ENCODE measurements around the gene TEPSIN.

Gene TEPSIN

GRCh38 chr17:81250286-81251093 is 11.6 kb upstream of the TEPSIN start:
- DNase-seq (ENCODE audit: low spot score) = no peak

GRCh38 chr17:81249223-81250040 is 10.6 kb upstream of the TEPSIN start:
- DNase-seq (ENCODE audit: low spot score) = no peak

- no peak for DNase-seq (ENCODE audit: low spot score)
Measured at GRCh38 chr17:81248649-81249048, 9.8 kb upstream of the TEPSIN start.

- no peak for DNase-seq (ENCODE audit: low spot score)
Measured at GRCh38 chr17:81247339-81247990, 8.6 kb upstream of the TEPSIN start.

- DNase-seq (ENCODE audit: low spot score) = no peak
Measured at GRCh38 chr17:81246679-81247338, 8.0 kb upstream of the TEPSIN start.

GRCh38 chr17:81246343-81246670 is 7.5 kb upstream of the TEPSIN start:
- DNase-seq (ENCODE audit: low spot score) = no peak

- no peak for DNase-seq (ENCODE audit: low spot score)
Measured at GRCh38 chr17:81245665-81246342, 6.9 kb upstream of the TEPSIN start.

- DNase-seq (ENCODE audit: low spot score) = no peak
Measured at GRCh38 chr17:81245024-81245664, 6.3 kb upstream of the TEPSIN start.

- no peak for DNase-seq (ENCODE audit: low spot score)
Measured at GRCh38 chr17:81244358-81245023, 5.6 kb upstream of the TEPSIN start.

- no peak for DNase-seq (ENCODE audit: low spot score)
Measured at GRCh38 chr17:81243333-81243664, 4.4 kb upstream of the TEPSIN start.

GRCh38 chr17:81242421-81243332 is 3.8 kb upstream of the TEPSIN start:
- DNase-seq (ENCODE audit: low spot score) = no peak

GRCh38 chr17:81241648-81242420 is 3.0 kb upstream of the TEPSIN start:
- DNase-seq (ENCODE audit: low spot score) = peak; percentile 99

GRCh38 chr17:81241203-81241602 is 2.3 kb upstream of the TEPSIN start:
- no peak for DNase-seq (ENCODE audit: low spot score)

- no peak for DNase-seq (ENCODE audit: low spot score)
Measured at GRCh38 chr17:81240761-81241160, 1.9 kb upstream of the TEPSIN start.

- DNase-seq (ENCODE audit: low spot score) = no peak
Measured at GRCh38 chr17:81239714-81240555, 1.1 kb upstream of the TEPSIN start.

GRCh38 chr17:81238490-81238814 is 403 bp downstream of the TEPSIN start:
- no peak for DNase-seq (ENCODE audit: low spot score)

- DNase-seq (ENCODE audit: low spot score) = no peak
Measured at GRCh38 chr17:81237591-81238489, 1.0 kb downstream of the TEPSIN start.
